ENCODE measurements around the gene GPN2.

- TF ChIP-seq EZH2 (IDR thresholded peaks at IDR 0.05; ENCODE audit: low read depth): no peak
- TF ChIP-seq, protein P1, sequence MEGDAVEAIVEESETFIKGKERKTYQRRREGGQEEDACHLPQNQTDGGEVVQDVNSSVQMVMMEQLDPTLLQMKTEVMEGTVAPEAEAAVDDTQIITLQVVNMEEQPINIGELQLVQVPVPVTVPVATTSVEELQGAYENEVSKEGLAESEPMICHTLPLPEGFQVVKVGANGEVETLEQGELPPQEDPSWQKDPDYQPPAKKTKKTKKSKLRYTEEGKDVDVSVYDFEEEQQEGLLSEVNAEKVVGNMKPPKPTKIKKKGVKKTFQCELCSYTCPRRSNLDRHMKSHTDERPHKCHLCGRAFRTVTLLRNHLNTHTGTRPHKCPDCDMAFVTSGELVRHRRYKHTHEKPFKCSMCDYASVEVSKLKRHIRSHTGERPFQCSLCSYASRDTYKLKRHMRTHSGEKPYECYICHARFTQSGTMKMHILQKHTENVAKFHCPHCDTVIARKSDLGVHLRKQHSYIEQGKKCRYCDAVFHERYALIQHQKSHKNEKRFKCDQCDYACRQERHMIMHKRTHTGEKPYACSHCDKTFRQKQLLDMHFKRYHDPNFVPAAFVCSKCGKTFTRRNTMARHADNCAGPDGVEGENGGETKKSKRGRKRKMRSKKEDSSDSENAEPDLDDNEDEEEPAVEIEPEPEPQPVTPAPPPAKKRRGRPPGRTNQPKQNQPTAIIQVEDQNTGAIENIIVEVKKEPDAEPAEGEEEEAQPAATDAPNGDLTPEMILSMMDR (conservative IDR thresholded peaks at IDR 0.05): no peak
Measured at GRCh38 chr1:26839779-26840178, 50.3 kb downstream of the GPN2 start.

Data from PC-9 (cell line).